GM18519 (cell line): ENCODE data around the gene RAD51B.

ENCODE experiments used
- ATAC-seq: cut with Tn5 transposase; IDR thresholded peaks from one replicate; pipeline ENCODE4 v1.9.1; 2021; ENCODE audit warnings: mild to moderate bottlenecking, moderate library complexity; ENCODE audit not compliant: unreplicated experiment, low FRiP score

The RAD51B gene

DNA sequence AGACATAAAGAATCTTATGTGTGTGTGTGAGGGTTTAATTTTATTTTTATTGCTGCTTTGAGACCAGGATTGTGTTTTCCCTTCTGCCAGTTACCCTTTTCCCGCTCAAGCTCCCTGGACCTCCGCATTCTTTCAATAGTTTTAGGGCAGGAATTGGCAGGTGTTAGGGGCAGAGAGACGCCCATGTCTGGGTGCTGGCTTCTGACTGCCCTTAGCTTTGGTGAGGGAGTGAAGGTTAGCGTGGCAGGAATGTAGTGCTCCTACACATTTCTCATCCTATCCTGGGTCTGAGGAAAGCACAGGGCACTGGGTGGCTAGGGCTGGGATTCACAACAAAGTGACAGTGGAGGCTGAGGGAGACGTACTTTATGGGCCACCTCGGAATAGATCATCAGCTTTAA lies 545.2 kb downstream of the RAD51B start:
- ATAC-seq, result no peak

DNA sequence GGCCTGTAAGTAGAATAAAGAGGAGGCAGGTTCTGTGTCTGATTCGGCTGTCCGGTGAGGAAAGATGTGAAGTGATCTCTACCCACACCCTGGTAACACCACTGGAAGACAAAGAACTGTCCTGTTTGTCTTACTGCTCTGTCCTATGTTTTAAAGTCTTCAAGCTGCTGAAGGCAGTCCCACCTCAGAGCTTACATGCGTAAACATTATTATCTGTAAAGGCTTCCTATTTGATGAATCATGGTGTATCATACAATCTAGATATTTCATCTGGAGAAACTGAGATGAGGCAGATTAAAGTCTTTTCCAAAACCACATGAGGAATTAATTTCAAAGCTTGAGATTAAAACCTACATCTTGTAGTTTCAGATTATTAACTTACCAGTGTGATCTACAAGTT lies 545.6 kb downstream of the RAD51B start:
- no peak for ATAC-seq

DNA sequence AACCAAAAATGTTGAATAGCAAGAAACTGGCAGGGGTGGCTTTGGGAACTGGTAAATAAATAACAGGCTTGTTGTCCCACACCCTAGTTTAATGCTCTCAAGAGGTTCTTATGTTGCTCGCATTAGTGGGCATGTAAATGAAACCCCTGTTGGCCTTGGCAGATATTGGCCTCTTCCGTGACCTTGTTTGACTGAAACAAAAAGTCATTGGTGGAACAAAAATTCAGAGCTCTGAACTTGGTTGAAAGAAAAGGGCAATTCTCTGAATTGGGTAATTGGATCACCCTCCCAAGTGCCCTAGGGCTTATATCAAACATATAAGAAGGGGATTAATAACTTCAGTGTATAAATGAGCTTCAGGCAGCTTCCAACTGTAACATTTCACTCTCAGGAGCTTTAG lies 547.1 kb downstream of the RAD51B start:
- ATAC-seq, result no peak

DNA sequence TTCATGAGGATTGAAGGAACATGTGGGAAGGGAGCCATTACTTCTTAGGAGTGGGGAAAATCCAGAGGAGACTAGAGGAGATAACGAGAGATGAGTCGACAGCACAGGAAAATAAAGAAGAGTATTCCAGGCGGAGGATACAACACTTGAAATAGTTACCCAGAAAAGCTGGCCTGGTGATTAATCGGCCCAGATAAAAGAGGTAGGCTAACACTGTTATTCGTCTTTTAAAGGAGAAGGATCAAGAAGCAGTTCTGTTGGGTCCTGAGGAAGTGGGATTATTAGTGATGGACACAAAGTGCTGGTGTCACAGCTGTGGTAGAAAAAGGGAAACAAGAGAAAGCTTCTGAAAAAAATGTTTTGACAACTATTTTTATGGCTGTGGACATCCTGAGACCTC lies 548.0 kb downstream of the RAD51B start:
- no peak for ATAC-seq

DNA sequence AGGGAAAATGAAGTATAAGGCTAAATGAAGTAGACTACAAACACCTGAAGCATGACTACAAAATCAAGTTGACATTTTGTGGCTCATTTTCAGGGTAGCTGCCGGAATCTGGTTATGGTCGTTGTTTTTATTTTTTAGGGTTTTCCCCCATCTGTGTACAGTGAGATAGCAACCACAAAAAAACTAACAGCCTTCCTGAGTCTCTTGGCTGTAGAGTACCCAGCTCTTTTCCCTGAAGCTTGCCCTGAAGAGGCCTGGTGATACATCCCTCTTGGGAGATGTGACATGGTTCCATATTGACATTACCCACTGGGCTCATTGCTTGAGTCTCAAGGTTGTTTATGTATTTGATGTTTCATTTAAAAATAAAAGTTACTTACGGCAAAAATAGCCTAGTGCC lies 549.3 kb downstream of the RAD51B start:
- no peak for ATAC-seq

DNA sequence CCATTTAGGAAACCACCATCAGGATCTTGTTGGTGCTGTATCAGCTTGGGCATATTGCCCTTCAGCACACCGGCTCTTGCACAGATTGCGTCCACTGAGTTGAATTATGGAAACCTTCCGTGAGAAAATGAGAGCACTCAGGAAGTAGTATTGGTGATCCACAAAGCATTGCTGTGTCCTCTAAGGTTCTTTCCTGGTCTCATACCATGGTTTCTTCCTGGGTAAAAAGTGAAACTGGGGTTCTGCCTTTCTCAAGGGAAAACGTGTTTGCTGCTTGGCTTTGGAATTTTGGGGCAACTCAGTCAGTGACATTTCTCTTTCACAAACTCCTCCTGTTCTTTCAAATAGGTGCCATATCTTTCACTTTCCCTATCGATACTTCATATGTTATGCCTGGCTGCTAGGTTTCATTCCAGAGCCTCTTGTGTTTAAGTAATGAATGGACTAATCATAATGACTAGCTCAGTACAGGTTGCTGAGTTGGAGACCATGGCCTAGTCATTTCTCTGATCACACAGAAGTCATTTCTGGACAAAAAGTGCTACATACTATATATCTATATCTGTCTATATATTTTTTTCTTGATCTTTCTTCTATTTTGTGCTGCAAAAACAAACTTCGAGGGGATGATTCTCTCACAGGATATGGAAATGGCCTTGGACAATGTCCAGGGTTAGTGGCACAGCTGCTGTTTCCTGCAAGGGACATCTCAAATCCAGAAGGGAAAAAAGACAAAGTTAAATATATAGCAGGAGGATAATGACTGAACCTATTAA lies 549.9 kb downstream of the RAD51B start:
- no peak for ATAC-seq

DNA sequence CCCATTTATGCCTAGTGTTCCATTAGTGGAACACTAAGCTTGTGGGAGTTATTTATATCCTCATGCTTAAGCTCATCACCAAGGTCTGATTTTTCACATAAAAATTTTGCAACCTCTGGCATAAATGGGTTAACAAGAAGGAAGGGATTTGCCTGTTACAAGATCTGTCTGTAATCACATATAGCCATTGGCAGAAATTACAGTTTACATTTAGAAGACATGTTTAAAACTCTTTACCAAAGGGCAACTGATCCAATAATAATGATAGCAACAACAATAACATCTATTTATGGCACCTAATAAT lies 550.4 kb downstream of the RAD51B start:
- ATAC-seq, result no peak

DNA sequence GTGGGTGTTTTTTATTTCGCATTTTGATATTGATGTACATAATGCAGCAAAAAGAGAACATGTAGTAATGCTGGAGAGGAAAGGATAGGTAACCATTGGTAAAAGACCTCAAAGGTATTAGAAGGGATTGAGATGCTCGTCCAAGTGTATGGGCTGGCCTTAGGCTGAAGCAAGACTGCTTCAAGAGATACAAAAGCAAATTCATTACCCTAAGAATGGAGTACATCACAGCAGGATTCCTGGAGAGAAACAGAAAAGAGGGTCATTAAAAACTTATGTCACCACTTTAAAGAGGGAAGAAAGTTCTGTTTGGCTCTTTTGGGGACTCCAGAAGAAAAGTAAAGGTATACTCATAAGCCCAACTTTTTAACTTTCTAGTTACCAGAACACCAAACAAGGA lies 552.8 kb downstream of the RAD51B start:
- ATAC-seq, result no peak

DNA sequence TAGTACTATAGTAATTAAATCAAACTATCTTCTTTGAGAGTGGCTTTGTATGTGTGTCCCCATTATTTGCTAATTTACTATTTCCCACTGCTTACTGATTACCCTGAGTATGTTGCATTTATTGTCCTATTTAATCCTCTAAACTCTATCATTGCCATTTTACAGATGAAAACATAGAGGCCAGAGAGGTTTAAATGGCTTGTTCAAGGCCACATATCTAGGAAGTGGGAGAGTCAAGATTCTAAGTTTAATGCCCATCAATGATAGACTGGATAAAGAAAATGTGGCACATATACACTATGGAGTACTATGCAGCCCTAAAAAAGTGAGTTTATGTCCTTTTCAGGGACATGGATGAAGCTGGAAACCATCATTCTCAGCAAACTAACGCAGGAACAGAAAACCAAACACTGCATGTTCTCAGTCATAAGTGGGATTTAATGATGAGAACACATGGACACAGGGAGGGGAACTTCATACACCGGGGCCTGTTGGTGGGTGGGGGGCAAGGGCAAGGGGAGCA lies 553.6 kb downstream of the RAD51B start:
- no peak for ATAC-seq

DNA sequence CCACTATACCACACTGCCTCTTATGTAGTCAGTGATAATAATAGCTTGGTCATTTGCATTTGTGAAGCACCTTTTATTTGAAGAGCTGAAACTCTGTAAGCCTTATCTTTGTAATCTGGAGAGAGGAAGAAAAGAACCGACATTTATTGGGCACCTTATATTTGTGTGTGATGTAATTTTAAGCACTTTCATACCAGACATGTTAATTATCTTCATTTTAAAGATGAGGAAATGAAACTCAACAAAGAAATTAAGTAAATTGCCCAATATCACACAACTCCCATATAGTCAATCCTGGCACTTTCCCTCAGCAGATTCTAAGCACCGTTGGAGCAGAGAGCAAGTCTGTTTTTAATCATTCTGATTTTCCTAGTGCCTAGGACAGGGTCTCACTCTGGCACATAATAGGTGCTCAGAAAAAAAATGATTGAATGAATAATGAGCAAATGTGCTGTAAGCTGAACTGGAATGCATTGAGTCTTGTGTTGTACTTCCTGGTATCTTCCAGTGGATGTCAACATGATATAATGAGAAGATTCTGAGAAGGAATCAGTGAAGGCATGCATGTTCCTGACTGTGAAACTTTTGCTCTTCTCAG lies 554.4 kb downstream of the RAD51B start:
- ATAC-seq, result no peak

DNA sequence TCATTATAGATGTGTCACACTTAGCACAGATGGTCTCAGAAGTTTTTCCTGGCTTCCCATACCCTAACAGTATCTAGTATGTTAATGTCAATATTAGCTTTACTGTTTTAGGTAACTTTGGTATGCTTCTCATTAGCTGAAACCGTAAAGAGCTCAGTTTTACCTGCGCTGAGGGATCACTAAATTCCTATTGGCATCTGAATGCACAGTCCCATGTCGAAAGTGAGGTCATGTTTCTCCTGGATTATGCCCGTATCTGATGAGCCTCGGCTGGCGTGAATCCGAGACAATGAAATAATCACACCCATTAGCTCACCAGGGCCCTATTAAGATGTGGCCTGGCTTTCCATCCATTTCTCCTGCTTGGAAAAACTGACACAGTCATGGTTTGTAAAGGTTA lies 555.1 kb downstream of the RAD51B start:
- no peak for ATAC-seq

DNA sequence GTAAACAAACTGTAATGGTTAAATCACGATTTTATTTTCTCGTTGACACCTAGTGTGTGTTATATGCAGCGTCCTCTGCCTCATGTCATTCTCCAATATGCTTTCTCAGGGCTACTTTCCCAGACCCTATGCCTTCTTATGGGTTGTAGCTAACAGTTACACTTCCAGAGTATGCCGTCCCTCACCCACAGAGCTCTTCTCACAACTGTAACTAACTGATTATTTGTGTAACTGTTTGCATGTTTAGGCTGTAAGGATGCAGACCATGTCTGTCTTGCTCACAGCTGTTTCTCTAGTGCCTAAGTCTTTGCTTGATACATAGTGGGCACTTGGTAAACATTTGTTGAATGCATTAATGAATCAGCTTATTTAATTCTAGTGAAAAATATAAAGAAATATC lies 555.8 kb downstream of the RAD51B start:
- no peak for ATAC-seq

DNA sequence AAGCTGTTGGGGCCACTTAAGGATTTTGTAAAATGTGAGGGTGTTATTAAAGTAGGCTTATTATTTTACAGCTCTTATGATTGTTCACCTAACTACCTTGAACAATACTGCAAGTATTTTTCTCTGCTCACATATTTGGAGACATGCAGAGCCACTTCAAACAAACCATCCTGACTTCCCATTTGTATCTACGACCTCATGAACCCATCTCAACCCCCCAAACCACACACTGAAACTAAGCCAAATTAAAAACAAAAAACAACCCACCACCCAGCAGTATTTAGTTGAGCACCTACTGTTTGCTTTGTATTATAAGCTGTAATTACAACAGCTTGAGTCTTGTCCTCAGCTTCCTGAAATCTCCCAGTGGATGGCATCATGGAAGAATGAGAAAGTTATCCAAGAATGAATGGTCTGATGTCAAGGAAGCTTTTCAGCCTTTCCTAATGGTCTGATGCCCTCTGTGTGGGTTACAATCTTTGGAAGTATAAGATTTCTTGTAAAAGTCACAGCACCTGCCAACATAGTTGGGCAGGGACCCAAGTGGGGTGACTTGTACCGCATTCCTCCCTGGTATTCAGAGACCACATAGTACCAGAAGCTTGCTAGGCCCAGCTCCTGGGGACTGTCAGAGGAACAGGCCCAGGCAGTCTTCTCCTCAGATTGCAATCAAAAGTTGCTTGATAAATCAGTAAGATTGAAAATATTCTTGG lies 556.6 kb downstream of the RAD51B start:
- no peak for ATAC-seq

DNA sequence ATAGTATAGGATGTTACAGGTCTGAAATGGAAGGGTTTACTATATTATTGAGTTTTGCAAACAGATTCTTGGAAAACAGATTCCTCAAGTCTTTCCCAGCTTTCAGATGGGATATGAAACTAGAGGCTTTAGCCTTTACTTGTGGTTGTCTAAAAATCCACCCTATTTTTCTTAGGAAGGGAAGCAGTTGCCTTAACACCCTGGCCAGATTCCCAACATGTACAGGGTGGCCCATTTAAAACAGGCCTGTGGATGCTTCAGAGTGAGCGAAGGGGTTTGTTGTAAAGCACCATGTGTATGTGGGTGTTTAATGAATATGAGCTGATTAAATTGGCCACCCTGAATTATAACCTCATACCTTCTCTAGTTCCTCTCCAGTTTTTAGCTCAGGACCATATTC lies 557.4 kb downstream of the RAD51B start:
- no peak for ATAC-seq

DNA sequence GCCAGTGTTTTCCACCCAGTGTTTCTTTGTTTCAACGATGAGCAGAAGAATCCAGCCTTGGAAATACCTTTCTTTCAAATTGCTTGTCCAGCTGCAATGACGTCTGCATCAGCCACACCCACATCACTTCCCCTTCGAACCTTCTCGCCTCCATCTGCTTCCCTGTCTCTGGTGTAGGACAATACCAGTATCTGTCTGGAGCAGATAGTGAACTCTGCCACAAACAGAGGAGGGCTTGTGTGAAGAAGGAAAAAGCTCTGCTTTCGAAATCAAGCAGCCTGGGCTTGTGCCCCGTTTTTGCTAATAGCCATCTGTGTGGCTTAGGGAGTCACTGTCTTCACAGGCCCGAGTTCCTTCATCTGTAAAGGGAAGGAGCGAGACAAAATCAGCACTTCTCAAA lies 557.9 kb downstream of the RAD51B start:
- ATAC-seq, result no peak

DNA sequence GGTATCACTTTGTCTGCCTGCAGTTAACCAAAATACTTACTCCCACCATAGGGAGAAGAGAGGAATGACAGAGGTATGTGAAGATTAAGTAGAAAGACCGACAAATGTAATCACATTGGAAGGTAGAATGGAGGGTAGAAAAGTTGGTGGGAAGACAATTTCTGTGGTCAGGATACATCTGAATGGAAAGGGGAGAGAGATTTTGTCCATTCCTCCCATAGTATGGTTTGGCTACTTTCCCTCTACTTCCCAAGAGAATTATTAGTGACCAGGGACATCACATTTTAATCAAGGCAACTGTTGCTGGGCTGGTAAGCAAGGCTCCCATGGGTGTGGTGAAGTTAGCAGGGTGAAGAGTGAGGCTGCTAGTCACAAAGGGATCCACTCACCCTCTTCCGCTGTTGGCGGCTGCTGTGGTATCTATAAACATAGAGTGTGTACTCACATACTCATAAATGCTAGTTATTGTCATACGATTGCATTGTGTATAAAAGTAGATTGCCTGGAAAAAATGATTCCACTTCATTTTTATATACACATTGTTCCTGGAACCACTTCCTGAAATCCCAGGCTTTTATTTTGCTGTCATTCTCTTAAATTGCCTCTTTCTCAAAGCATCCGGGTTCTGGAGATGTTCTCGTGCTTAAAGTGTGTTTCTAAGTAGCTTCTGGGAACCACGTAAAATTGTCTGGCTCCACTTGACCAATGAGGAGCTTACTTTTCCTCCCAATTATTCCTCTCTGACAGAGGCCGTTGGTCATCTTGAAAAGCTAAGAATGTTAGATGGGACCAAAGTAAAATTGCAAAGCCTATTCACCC lies 560.1 kb downstream of the RAD51B start:
- ATAC-seq, result no peak

DNA sequence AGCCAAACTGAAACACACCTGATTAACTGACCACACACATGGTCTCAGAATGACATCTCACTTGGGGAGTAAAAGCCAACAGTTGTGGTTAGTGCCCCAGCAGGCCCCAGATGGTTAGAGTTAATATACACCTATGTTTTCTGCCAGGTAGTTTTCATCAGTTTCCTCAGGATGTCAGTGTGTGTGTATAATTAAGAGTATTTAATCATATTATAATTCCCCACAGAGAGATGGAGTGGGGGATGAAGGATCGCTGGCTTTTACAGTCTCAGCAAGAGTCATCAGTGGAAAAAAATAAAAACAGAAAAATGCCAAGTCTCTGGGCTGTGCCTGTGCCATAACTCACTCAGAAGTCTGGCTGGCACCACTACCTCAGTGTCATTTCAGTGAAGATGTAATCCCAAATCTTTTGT lies 560.8 kb downstream of the RAD51B start:
- no peak for ATAC-seq

DNA sequence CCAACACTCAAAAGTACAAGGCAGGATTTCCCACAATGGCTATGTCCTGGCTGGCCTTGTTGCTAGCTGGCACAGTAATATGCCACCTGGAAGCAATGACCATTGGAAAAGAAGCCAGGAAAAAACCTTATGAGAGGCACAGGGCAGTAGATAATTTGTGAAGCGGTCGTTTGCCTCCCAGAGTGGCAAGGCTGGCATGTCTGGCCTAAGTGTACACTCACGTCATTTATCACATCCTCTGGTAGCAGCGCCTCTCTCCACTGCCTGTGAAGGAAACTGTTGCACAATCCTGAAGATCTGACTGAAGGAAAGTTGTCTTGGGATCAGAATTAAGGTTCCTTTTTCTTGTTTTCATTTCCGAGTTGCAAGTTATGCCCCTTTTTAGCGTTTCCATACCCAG lies 564.8 kb downstream of the RAD51B start:
- no peak for ATAC-seq

DNA sequence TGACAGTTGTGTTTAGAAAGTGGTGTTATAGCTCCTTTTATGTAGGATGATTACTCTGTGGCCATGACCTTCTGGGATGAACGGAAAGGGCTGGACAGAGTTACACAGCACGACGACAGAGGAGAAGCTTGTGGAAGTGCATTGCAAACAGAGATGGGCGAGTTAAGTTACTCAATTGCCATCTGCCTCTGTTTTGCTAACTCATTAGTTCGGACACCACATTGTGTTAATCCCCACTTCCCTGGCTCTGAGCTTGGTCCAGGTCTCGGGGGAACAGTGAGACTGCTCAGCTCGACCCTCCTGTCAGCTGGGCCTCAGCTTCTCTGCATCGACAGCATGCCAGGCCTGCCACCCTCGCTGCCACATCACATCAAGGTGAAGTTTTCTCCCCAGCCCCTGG lies 565.3 kb downstream of the RAD51B start:
- ATAC-seq, result no peak

DNA sequence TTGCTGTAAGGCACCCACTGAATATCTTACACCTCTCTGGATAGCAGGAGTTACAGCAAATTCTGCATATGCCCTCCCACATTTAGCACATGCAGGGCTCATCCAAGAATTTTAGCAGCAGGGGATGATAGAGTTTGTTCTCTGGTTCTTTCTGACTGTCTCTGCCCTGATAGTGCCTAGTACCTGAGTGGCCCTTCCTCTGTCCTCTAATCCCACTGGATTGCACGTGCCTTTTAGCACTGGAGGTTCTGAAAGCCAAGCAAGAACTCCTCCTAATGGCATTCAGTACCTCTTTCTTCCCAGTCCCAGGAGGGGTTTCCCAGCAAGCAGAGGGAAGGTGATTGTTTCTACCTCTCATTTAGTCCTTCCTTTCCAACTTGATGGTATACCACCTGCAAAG lies 566.9 kb downstream of the RAD51B start:
- ATAC-seq, result no peak
